ENCODE measurements around the gene HYPK.

GRCh38 chr15:43826029-43826507 lies 25.7 kb downstream of the HYPK start:
- no peak for TF ChIP-seq CTCF (IDR thresholded peaks at IDR 0.05)
- TF ChIP-seq EP300 (IDR thresholded peaks at IDR 0.05) = no peak
- TF ChIP-seq POLR2A (IDR thresholded peaks at IDR 0.05) = no peak
